Thyroid gland (tissue), 4 donors: ENCODE measurements around the gene DLGAP1. TPM values are rescaled to one million over a fixed set of nuclear protein-coding genes. Genes with fewer than 3 reads are reported as not detected.

ENCODE experiments used
- DNase-seq, 2 donors: peaks; one replicate each; pipeline ENCODE4 v3.0.0-alpha.2; 2019
- H3K27ac ChIP-seq, 3 donors: fragments of 200-600 bp; sonication (generic); 1 replicate in 2 of 3; 2 replicates in 1 of 3; pipeline ENCODE4 v1.5.1; 2016 to 2019; ENCODE audit warnings: mild to moderate bottlenecking in 1 of 3, moderate library complexity in 1 of 3
- H3K27me3 ChIP-seq: fragments of 200-600 bp; sonication (generic); one replicate; pipeline ENCODE4 v1.5.1; 2019
- H3K36me3 ChIP-seq, 2 donors: fragments of 200-600 bp; sonication (generic); one replicate each; pipeline ENCODE4 v1.5.1; 2016 to 2019
- H3K4me1 ChIP-seq, 2 donors: fragments of 200-600 bp; sonication (generic); one replicate each; pipeline ENCODE4 v1.5.1; 2017 to 2019
- H3K4me3 ChIP-seq, 3 donors: fragments of 200-600 bp; sonication (generic); replicated peaks in 1 of 3; 1 replicate in 2 of 3; 2 replicates in 1 of 3; pipeline ENCODE4 v1.5.1; 2016; ENCODE audit warnings: mild to moderate bottlenecking in 1 of 3
- H3K9me3 ChIP-seq: fragments of 200-600 bp; sonication (generic); one replicate; pipeline ENCODE4 v1.5.1; 2017
- CTCF ChIP-seq, 6 experiments: fragments of 200-600 bp in 3 of 6; fragments of 450-650 bp in 3 of 6; sonication (generic) in 3 of 6; IDR thresholded peaks; one replicate each; pipeline ENCODE4 v1.5.1; 2016 to 2019; ENCODE audit warnings: antibody characterized with exemption in 6 of 6, mild to moderate bottlenecking in 2 of 6, inconsistent platforms in 1 of 6, moderate library complexity in 1 of 6
- POLR2A ChIP-seq, 2 donors: fragments of 450-650 bp; IDR thresholded peaks; one replicate each; pipeline ENCODE4 v1.6.1; 2017; ENCODE audit warnings: antibody characterized with exemption in 2 of 2, mild to moderate bottlenecking in 2 of 2, moderate library complexity in 1 of 2
- WGBS, 2 donors: methylation state at CpG; one replicate each; pipeline ENCODE4 v1.1.5; 2017; 5-methylcytosine and 5-hydroxymethylcytosine counted together
- intact Hi-C: fragments of 100-400 bp; cut with DNase I; formaldehyde crosslinking; loops from one replicate; pipeline ENCODE4 v1.15.1; 2023
- total RNA-seq, 4 donors: library from RNA; depleted of rRNA; stranded (reverse); fragments of >200 nt; gene quantifications; one replicate each; pipeline ENCODE4 v1.2.3, GENCODE V29; 2016

Gene DLGAP1
- total RNA-seq, 4 donors from 2014 or later = 0.25 to 2.7 (median 0.77) TPM

GRCh38 chr18:3914833-3915610 lies 540.1 kb downstream of the DLGAP1 start:
- intact Hi-C loops = no loop called here
- WGBS, 2 donors = 88 to 96% methylated on average over 2 of the region's 2 CpGs
- no peak for DNase-seq

GRCh38 chr18:3914109-3914508 lies 541.0 kb downstream of the DLGAP1 start:
- no peak overlapping the region for H3K4me3 ChIP-seq
- no peaks in the 10 kb centered on the region for H3K9me3 ChIP-seq
- no peak for DNase-seq
- WGBS, 2 donors = 68 to 75% methylated on average over 3 of the region's 3 CpGs
- no peak overlapping the region for H3K27ac ChIP-seq
- H3K4me1 ChIP-seq = no peaks in the 10 kb centered on the region
- intact Hi-C loops = no loop called here
- no peaks in the 10 kb centered on the region for H3K36me3 ChIP-seq
- TF ChIP-seq CTCF (IDR thresholded peaks at IDR 0.05) = no peak
- no peak for TF ChIP-seq POLR2A (IDR thresholded peaks at IDR 0.05)
- no peaks in the 10 kb centered on the region for H3K27me3 ChIP-seq

More at GRCh38 chr18:3914833-3915610, 540.1 kb downstream of the DLGAP1 start:
- Histone ChIP-seq H3K4me3 (no peak overlapping the region), H3K36me3 (no peaks in the 10 kb centered on the region), H3K9me3 (no peaks in the 10 kb centered on the region), H3K4me1 (no peaks in the 10 kb centered on the region), H3K27me3 (no peaks in the 10 kb centered on the region), H3K27ac (no peak overlapping the region)
- TF ChIP-seq CTCF (IDR thresholded peaks at IDR 0.05) (no peak), POLR2A (IDR thresholded peaks at IDR 0.05) (no peak)

- WGBS, 2 donors = 87 to 95% methylated on average over 1 of the region's 1 CpG
- intact Hi-C loops = no loop called here
Observed at GRCh38 chr18:3912705-3913104, 542.4 kb downstream of the DLGAP1 start.

GRCh38 chr18:3911413-3911812 lies 543.7 kb downstream of the DLGAP1 start:
- Histone ChIP-seq H3K27ac (no peak overlapping the region), H3K36me3 (no peaks in the 10 kb centered on the region), H3K4me3 (no peak overlapping the region), H3K9me3 (no peaks in the 10 kb centered on the region), H3K4me1 (no peaks in the 10 kb centered on the region), H3K27me3 (no peaks in the 10 kb centered on the region)
- TF ChIP-seq CTCF (IDR thresholded peaks at IDR 0.05) (no peak), POLR2A (IDR thresholded peaks at IDR 0.05) (no peak)
- intact Hi-C loops = no loop called here
- no peak for DNase-seq

More at GRCh38 chr18:3912705-3913104, 542.4 kb downstream of the DLGAP1 start:
- DNase-seq = no peak
- no peaks in the 10 kb centered on the region for H3K27me3 ChIP-seq
- TF ChIP-seq POLR2A (IDR thresholded peaks at IDR 0.05) (no peak), CTCF (IDR thresholded peaks at IDR 0.05) (no peak)
- H3K27ac ChIP-seq = no peak overlapping the region
- no peaks in the 10 kb centered on the region for H3K4me1 ChIP-seq
- no peaks in the 10 kb centered on the region for H3K9me3 ChIP-seq
- H3K36me3 ChIP-seq = no peaks in the 10 kb centered on the region
- H3K4me3 ChIP-seq = no peak overlapping the region

- no peaks in the 10 kb centered on the region for H3K4me1 ChIP-seq
- no peaks in the 10 kb centered on the region for H3K9me3 ChIP-seq
- no peak overlapping the region for H3K27ac ChIP-seq
- DNase-seq = no peak
- TF ChIP-seq POLR2A (IDR thresholded peaks at IDR 0.05) (no peak), CTCF (IDR thresholded peaks at IDR 0.05) (no peak)
- no peaks in the 10 kb centered on the region for H3K27me3 ChIP-seq
- intact Hi-C loops = no loop called here
- no peak overlapping the region for H3K4me3 ChIP-seq
- H3K36me3 ChIP-seq = no peaks in the 10 kb centered on the region
- 92 to 93% methylated on average over 4 of the region's 4 CpGs for WGBS, 2 donors
Observed at GRCh38 chr18:3910512-3910911, 544.6 kb downstream of the DLGAP1 start.
